DMS153 treated with DMSO at 0.1 percent for 48 hours (cell line): ENCODE data around the gene NRROS.
"Not testable (repeated sequence)": the region's sequence is repeated elsewhere in the genome, so short reads cannot be mapped to it uniquely, and the experiment has no call there.

Experiments used
- DNase-seq: peaks from one replicate; lab custom pipeline; 2025; ENCODE audit not compliant: unreplicated experiment; lab: John Stamatoyannopoulos, UW

NRROS gene

DNA sequence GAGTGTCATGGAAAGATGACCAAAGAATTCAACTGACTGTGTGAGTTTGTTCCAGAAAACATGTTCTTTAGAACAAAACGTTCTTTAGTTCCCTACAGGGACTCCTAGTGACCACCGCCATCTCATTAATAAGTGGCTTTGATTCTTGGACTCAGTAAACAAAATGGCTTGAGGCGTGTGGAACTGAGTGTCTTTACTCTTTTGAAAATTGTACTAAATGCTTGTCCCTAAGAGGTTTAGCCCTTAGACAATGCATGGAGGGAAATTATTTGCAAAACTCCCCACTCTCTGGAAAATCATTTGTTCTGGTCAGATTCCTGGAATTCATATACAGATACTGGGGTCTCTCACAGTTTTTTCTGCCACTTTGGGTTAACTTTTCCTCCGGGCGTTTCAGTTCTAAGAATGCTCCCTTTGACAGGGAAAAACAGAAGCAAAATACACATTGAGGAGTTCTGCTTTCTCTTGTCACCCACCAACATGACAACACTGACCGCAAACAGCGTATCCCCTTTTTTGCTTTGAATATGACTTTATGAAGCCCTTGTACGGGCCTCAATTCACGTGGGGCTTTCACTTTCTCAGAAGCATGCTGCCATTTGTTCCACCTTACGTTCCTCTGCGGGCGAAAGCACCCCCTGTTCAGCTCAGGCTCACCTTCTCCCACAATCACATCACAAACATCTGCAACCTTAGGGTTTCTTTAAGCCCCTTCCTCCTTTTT, 15.3 kb upstream of the NRROS start:
- DNase-seq = no peak

DNA sequence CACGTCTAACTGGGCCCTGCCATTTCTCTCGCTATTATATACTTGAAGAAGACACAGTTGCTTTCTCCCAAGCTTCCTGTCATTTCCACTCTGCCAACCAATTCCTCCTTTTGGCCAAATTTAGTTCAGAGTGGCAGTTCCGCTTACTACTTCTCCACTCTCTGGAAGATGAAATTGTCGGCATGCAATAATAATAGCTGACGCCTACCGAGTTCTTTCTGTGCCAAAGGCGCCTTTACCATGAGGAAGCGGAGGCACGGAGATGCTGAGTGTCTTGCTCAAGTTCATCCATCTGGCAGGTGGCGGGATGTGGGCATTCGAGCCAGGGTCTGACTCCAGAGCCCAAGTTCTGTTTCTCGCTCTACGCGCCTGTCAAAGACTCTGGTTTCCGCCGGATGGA, 14.6 kb upstream of the NRROS start:
- no peak for DNase-seq

DNA sequence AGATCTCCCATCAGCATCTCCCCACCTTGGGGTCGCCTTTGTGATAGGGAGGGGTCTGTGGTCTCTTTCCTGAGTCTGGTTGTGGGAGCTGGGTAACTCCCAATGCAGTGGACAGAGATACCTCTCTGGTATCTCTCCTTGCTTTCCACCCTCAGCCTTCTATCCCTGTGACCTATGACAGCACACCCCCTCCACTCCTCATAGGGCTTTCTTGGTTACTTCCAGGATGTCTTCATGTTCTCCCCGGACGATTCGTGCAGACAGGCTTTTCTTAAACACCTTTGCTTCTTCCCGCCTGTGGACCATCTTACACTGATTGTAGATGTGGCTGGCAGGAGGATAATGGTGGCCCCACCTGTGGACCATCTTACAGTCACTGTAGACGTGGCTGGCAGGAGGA, 14.2 kb upstream of the NRROS start:
- DNase-seq = no peak

DNA sequence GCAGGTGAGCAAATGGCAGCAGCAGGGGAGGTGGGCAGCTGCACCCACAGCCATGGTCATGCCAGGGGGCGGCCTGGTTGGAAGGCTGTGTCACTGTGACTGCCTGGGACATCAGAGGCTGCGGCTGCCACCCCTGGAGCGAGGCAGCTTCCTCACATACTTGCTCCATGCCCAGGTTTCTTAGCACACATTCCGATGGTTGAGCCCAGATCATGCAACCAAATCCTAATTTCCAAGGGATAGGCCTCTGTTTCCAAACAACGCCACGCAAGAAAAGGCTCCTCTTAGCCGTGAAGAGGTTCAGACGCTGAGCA, 11.6 kb upstream of the NRROS start:
- DNase-seq = no peak

DNA sequence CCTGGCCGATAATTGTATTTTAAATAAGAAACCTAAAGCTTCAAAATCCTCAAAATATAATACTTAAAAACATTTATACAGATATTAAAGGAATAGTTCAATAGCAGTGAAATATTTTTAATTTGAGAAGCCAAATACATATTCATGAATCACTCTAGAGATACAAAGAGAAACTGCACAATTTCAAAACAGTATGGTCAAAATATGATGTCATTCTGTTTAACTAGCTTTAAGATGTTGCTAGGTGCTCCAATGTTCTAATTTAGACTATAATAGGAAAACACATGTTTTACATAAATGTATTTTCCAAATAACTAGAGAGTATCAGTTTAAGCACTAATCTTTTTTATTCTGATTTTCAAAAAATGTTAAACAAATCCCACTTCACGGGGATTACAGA, 10.3 kb upstream of the NRROS start:
- no peak for DNase-seq

DNA sequence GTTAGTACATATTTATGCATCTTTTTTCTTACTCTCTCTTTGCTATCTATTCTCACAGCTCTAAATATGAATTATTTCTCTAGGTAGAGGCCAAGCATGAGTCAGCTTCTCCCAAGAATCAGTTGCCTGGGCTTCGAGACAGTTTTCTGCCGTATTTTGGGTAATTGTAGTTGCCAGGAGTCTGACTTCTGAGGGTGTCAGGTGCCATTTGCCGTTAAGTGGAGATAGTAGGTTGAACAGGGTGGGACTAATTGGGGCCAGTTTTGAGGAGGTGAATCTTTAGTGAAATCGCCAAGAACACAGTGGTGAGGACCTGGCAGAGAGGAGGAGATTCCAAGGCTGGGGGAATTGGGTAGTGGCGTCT, 7.8 kb upstream of the NRROS start:
- DNase-seq = no peak

DNA sequence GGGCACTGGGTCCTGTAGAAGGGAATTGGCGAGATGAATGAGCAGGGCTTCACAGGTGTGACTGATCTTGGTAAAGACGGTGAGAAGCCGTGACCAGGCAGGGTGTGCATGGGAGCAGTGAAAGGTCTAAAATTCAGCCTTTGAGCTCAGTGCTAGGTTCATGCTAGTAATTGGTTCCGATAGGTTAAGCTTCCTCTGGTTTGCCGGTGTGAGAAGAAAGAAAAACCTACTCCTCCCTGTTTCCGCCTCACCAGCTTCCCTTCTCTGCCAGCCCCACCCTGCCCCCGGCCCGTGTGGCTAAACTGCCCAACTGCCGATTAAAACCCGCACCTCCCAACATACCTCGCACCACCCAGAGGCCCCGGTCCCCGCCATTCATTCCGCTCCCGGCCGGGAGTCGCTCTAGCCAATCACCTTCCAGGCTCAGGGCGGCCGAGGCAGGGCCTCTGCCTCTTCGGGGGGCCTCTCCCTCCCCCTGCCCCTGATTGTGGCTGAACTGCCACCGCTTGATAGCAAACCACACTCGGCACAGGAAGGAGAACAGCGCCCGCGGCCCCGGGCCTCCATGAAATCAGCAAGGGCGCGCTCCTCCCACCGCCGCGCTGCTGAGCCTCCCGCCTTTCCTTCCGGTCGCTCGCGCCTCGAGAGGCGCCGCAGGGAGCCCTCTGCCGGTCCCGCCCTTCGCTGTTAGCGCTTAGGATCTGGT, 7.3 kb upstream of the NRROS start:
- peak; percentile 85 for DNase-seq

DNA sequence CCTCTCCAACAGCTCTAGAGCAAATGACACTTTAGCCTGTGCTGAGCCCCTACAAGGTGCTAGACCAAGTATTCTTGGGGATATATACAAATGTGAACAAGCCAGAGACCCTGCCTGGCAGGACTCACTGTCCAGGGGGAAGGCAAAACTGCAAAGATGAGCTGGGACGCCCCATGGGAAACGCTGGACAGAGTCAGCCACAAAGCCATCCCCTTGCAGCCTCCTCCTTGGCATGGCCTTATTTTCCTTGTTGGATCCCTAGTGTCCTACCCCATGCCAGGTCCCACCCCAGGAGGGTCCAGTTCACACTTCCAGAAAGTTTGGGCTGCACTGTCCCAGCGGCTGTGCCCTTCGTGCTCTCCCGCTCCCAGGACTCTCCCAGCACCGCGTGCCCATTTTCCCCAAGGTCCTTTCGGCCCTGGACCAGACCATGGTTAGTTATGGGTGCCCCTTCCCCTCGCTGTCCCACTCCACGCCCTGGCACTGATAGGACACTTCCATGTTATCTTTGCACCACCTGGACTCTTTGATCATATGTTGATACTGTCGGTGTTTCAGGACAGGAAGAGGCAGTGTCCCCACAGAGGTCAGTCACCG, 5.8 kb upstream of the NRROS start:
- no peak for DNase-seq

DNA sequence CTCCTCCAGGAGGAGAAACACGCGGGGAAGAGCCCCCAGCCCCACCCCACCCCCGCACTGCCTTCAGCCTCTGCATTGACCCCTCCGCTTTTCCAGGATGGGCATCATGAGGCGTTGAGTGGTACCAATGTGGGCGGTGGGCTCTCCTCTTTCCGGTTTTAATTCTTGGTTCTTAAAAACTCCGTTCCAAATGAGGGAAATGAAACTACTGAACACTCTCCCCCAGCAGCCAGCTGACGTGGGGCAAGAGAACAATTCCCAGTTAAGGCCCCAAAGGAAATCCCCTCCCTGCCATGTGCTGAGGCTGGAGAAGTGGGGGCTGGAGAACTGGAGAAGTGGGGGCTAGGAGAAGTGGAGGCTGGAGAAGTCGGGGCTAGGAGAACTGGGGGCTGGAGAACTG, 5.3 kb upstream of the NRROS start:
- DNase-seq = no peak

DNA sequence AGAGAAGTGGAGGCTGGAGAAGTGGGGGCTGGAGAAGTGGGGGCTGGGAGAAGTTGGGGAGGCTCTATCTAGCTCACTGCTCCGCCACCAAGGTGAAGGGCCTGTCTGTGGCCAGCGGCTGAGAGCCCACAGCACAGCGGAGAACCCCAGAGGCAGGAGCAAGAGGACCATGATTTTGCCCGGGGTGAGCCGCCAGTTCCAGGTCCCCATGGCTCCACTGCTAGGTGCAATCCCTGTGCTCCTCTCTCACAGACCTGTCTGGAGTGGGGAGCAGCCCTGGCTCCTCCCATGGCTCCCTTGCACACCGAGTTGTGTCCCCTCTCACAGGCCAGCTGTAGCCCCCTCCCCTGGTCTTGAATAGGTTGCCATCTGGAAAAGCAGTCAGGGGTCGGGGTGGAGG, 4.7 kb upstream of the NRROS start:
- DNase-seq = no peak

DNA sequence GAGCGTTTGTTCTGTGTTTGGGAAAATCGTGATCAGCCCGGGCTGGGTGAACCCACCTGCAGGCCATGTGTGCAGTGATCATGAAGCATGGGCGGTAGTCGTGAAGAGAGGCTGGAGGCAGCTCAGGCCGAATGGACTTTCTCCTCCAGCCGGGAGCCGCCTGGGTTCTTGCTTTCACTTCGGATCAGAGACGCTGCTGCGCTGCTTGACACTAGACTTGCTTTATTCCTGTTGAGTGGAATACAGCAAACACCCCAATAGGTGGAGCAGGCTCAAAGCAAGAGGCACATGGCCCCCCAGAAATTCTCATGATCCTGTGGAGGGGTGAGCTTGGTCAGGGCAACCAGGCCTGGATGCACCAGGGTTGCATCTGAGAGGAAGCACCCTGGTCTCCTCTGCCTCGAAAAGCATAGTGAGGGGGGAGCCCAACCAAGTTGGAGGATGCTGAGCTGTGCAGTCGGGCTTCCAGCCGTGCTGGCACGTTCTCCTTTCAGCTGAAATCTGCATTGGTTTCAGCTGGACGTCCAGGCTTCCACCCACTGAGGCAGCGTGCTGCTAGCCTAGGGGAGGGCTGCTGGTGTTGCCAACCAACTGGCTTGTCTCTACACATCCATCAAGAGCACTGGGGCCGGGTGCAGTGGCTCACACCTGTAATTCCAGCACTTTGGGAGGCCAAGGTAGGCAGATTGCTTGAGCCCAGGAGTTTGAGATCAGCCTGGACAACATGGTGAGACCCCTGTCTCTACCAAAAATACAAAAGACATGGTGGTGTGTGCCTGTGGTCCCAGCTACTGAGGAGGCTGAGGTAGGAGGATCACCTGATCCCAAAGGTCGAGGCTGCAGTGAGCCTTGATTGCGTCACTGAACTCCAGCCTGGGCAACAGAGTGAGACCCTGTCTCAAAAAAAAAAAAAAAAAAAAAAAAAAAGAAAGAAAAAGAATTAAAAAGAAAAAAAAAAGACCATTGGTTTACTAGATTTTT, 2.8 kb upstream of the NRROS start:
- no peak for DNase-seq

DNA sequence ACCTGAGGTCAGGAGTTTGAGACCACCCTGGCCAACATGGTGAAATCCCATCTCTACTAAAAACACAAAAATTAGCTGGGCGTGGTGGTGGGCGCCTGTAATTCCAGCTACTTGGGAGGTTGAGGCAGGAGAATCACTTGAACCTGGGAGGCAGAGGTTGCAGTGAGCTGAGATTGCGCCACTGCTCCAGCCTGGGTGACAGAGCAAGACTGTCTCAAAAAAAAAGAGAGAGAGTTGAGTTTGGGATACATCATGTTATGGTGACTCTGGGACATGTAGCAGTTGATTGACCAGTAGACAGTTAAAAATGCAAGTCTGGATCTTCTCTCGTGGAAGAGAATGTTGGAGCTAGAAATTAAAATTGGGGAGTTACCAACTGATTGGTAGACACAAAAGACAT, 1.6 kb upstream of the NRROS start:
- not testable (repeated sequence) for DNase-seq

DNA sequence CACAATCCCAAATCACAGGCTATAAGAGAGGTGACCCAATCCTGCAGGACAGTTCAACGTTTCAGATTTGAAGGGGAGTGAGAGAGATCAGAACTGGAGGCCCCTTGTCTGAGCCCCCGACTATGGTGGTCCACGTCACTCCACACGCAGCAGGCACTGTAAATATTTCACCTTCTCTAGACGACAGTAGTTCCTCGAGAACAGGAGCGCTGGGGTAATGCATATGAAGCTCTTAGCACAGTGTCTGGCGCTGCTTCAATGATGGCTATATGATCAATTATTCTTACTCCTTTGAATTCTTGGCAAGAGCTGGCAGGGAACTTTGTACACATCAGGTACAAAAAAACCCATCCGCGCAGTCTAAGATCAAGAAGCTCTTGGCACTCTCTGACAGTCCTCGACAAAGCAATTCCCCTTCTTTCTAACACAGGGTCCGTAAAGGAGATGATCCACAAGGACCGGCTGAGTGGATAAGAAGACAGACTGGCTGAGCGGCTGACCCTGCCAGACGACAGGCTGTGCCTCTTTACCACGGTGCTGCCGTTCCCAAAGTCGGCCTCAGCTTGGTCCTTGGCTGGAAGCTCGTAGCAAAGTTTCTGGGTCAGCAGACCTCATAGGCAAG, 522 bp upstream of the NRROS start:
- DNase-seq = no peak

DNA sequence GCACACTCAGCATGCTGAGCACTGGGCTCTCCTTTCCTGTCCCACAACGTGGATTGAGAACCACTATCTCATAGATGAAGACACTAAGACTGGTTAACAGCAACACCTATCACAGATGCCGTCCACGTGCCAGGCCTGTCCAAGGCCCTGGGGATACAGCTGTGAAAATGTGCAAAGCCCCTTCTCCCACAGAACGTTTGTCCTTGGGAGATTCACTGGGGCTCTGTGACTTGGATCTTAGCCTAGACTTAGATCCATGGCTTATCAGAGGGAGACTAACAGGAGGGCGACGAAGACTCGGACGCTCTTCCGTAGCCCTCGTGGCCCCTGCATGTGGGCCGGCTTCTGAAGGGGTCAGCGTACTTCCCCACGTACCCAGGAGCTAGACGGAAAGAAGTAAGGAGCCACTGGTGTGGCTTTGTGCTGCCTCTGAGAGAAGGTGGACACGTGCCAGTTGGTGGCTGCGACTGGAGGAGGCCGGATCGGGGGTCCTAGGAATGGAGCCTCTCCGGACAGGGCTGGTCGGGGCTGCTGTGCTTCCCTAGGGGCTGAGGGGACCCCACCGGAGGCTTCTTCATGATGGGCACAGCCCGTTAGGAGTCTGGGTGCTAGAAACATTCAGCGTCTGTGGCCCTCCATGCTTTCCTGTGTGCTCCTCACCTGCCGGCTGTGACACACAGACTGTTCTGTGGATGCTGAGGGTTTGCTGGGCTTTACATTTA, 964 bp downstream of the NRROS start:
- no peak for DNase-seq

DNA sequence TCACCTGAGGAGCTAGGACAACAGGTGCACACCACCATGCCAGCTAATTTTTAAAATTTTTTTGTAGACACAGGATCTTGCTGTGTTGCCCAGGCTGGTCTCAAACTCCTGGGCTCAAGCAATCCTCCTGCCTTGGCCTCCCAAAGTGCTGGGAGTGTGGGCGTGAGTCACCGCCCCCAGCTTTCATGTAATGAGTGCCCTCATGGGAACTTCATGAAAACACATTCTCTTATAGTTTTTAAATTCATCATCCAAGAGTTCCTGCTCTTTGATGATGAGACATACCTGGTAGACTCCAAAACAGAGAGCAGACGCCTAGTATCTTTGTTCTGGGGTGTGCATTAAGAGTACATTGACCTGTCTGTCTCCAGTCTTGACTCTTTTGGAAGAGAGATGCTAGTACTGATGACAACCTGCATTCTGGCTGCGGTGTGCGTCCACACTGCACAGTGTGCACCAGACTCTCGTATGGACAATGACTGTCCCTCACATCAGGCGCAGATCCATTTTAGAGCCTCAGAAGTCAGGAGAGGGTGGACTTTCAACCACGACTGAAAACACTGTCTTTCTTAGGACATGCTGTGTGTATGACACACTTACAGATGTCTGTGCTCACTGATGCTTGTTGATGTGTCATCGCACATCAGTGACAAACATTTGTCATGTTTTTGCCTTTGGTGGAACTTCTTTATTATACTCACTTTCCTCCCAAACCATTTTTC, 2.0 kb downstream of the NRROS start:
- DNase-seq = no peak

DNA sequence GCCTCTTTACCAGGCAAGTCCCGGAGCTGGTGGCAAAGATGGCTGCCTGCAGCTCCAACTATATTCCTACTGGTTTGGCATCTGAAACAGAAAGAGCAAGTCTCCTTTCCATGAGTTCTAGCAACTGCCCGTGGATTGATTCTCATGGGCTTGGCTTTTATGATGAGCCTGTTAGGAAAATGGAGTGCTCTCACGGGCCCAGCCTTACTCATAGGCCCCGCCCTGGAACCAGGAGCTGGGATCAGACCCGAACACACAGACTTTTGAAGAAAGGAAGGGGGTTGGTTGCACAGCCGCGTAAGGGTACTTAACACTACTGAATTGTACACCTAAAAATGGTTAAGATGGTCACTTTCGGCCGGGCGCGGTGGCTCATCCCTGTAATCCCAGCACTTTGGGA, 2.9 kb downstream of the NRROS start:
- DNase-seq = no peak

DNA sequence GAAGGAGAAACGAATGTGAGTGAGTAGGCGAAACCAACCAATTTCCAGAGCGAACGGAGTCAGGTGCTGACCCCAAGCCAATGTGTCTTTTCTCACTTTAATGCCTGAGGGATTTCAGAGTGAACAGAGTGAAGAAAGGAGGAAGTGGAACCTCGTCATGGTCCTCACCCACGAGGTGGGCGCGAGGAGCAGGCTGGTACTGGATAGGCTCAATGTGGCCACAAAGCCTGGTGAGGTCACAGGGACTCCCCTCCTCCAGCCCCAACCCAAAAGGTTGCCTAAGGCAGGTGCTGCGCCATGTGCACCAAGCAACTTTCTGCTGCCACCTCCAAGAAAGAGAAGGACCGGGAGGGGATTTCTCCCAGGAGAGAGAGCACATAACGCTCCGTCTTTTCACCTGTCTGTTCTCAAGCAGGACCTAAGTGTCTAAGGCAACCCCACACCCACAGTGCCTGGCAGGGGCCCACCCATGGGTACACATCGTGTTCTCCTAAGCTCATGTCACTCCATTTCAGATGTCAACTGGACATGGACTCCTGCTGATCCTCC, 3.8 kb downstream of the NRROS start:
- DNase-seq = no peak

DNA sequence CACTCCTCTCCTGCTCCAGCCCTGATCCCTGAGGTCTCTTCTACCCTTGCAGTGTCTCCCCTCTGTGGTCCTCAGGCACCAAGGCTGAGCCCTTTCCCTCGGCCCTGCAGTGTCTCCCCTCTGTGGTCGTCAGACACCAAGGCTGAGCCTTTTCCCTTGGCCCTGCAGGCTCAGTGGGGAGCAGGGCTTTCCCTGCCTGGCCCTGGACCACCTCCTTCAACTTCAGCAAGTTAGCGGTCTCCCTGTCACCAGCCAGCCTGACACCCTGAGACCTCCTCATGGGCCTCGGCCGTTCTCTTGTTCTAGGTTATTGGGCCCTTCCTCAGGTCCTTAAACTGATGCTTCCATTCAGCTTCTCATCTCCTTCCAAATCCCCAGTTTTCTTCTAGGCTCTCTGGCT, 4.3 kb downstream of the NRROS start:
- no peak for DNase-seq

DNA sequence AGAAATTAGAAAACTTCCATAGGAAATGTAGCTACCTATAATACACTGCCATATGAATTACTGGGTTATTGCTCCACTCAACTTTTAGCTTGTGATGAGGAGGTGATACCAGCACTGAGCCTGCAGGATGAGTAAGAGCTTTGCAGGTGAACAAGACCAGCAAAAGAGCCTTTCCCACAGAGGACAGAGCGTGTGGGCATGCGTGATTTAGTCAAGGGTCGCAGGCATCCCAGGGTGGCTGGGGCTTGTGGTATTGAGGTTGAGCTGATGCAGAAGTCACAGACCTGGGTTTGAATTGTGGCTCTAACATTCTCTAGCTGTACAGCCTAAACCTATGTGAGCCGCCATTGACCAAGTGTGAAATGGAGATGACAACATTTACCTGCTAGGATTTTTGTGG, 5.6 kb downstream of the NRROS start:
- DNase-seq = no peak
